SU-DHL-6 (cell line): Measurements from ENCODE around the gene TMC6.

Source experiments
- CTCF ChIP-seq: fragments of 200-600 bp; sonication (generic); IDR thresholded peaks from one replicate; pipeline ENCODE4 v1.5.1; 2017; ENCODE audit warnings: antibody characterized with exemption, mild to moderate bottlenecking, low read length, moderate library complexity; ENCODE audit not compliant: insufficient read depth, poor library complexity, severe bottlenecking
- EZH2phosphoT487 ChIP-seq: fragments of 200-600 bp; sonication (generic), shearing (Covaris generic); conservative IDR thresholded peaks from 2 replicates; pipeline ENCODE4 v1.6.1; 2018; ENCODE audit warnings: mild to moderate bottlenecking, antibody characterized with exemption, low read length, moderate library complexity, mixed read lengths

- no peak for TF ChIP-seq CTCF
- no peak for TF ChIP-seq EZH2phosphoT487
Measured at GRCh38 chr17:78079253-78079652, 49.3 kb downstream of the TMC6 start.
